Trophoblast cell (in vitro differentiated cells and primary cell): ENCODE results near the gene CHMP4B.
"Not testable (repeated sequence)": the region's sequence is repeated elsewhere in the genome, so short reads cannot be mapped to it uniquely, and the experiment has no call there.

Source experiments
- DNase-seq, 2 donors: peaks; one replicate each; pipeline ENCODE4 v3.0.0-alpha.2; 2016
- H2AFZ ChIP-seq: 2 replicates; pipeline ENCODE4 v1.6.1; 2013; ENCODE audit warnings: low read length, moderate library complexity, mild to moderate bottlenecking; ENCODE audit not compliant: insufficient read depth, poor library complexity
- H2AK5ac ChIP-seq: 2 replicates; pipeline ENCODE4 v1.6.1; 2013; ENCODE audit warnings: mild to moderate bottlenecking, low read length
- H2BK120ac ChIP-seq: 2 replicates; pipeline ENCODE4 v1.6.1; 2013; ENCODE audit warnings: low read length, mild to moderate bottlenecking, moderate library complexity; ENCODE audit not compliant: insufficient read depth, poor library complexity
- H2BK12ac ChIP-seq: 2 replicates; pipeline ENCODE4 v1.6.1; 2013; ENCODE audit warnings: mild to moderate bottlenecking, low read length, moderate library complexity
- H2BK5ac ChIP-seq: 2 replicates; pipeline ENCODE4 v1.6.1; 2013; ENCODE audit warnings: low read length, low read depth, moderate library complexity, mild to moderate bottlenecking; ENCODE audit not compliant: poor library complexity
- H3K14ac ChIP-seq: 2 replicates; pipeline ENCODE4 v1.6.1; 2013; ENCODE audit warnings: mild to moderate bottlenecking, low read length
- H3K18ac ChIP-seq: 2 replicates; pipeline ENCODE4 v1.6.1; 2013; ENCODE audit warnings: mild to moderate bottlenecking, low read length
- H3K23ac ChIP-seq: 2 replicates; pipeline ENCODE4 v1.6.1; 2013; ENCODE audit warnings: low read length
- H3K27ac ChIP-seq: 2 replicates; pipeline ENCODE4 v1.5.1; 2013; ENCODE audit warnings: low read depth, mild to moderate bottlenecking, inconsistent platforms, low read length, moderate library complexity
- H3K27me3 ChIP-seq: 2 replicates; pipeline ENCODE4 v1.6.1; 2013; ENCODE audit warnings: inconsistent platforms, mild to moderate bottlenecking, low read length, moderate library complexity; ENCODE audit not compliant: insufficient read depth
- H3K36me3 ChIP-seq, 2 experiments: 1 replicate in 1 of 2; 2 replicates in 1 of 2; pipeline ENCODE4 v1.6.1; 2013; ENCODE audit warnings: low read length in 2 of 2, mild to moderate bottlenecking in 2 of 2, moderate library complexity in 1 of 2; ENCODE audit not compliant: insufficient read depth in 2 of 2, control insufficient read depth in 1 of 2
- H3K4ac ChIP-seq: 2 replicates; pipeline ENCODE4 v1.6.1; 2013; ENCODE audit warnings: low read depth, mild to moderate bottlenecking, low read length, moderate library complexity
- H3K4me1 ChIP-seq, 2 experiments: 1 replicate in 1 of 2; 2 replicates in 1 of 2; pipeline ENCODE4 v1.6.1; 2013; ENCODE audit warnings: low read length in 2 of 2, mild to moderate bottlenecking in 2 of 2, moderate library complexity in 1 of 2; ENCODE audit not compliant: insufficient read depth in 2 of 2, control insufficient read depth in 1 of 2
- H3K4me2 ChIP-seq: 2 replicates; pipeline ENCODE4 v1.6.1; 2013; ENCODE audit warnings: inconsistent platforms, mild to moderate bottlenecking, low read length, moderate library complexity
- H3K4me3 ChIP-seq: 2 replicates; pipeline ENCODE4 v1.5.1; 2013; ENCODE audit warnings: mild to moderate bottlenecking, low read depth, low read length, inconsistent platforms
- H3K79me1 ChIP-seq: one replicate; pipeline ENCODE4 v1.6.1; 2013; ENCODE audit warnings: low read length
- H3K79me2 ChIP-seq: 2 replicates; pipeline ENCODE4 v1.6.1; 2013; ENCODE audit warnings: low read length, mild to moderate bottlenecking; ENCODE audit not compliant: control insufficient read depth, insufficient read depth, poor library complexity
- H3K9ac ChIP-seq: 2 replicates; pipeline ENCODE4 v1.6.1; 2013; ENCODE audit warnings: mild to moderate bottlenecking, low read length
- H3K9me3 ChIP-seq: 2 replicates; pipeline ENCODE4 v1.6.1; 2013; ENCODE audit warnings: low read depth, mild to moderate bottlenecking, control low read depth, inconsistent platforms, low read length; ENCODE audit not compliant: insufficient read depth
- H4K12ac ChIP-seq: 2 replicates; pipeline ENCODE4 v1.6.1; 2013; ENCODE audit warnings: low read depth, mild to moderate bottlenecking, low read length, moderate library complexity
- H4K8ac ChIP-seq: 2 replicates; pipeline ENCODE4 v1.6.1; 2013; ENCODE audit warnings: low read depth, mild to moderate bottlenecking, low read length, moderate library complexity
- H4K91ac ChIP-seq: one replicate; pipeline ENCODE4 v1.6.1; 2013; ENCODE audit warnings: low read depth, mild to moderate bottlenecking, low read length, moderate library complexity
- WGBS: extraction: QIAGEN DNeasy Blood & Tissue Kit; methylation state at CpG from one replicate; pipeline ENCODE4 v1.1.7; 2013; ENCODE audit warnings: missing lambda C conversion rate; ENCODE audit not compliant: insufficient read length, insufficient coverage; ENCODE audit errors: extremely low coverage; 5-methylcytosine and 5-hydroxymethylcytosine counted together

CHMP4B gene

GRCh38 chr20:33791540-33791939 is 19.6 kb upstream of the CHMP4B start:
- no CpG with 5 or more reads among the region's 9 CpGs for WGBS
- H3K9ac ChIP-seq: no peak overlapping the region
- H2BK5ac ChIP-seq: no peak overlapping the region

GRCh38 chr20:33791959-33792597 is 19.1 kb upstream of the CHMP4B start:
- Histone ChIP-seq H3K79me2 (peaks cover 3% of the 10 kb centered on the region), H3K27ac (no peak overlapping the region), H3K23ac (no peak overlapping the region), H2BK12ac (peak overlapping the region; percentile 7), H3K36me3 (no peaks in the 10 kb centered on the region), H3K9me3 (no peaks in the 10 kb centered on the region), H2AFZ (no peak overlapping the region), H3K18ac (no peak overlapping the region), H3K4me1 (peaks cover 39 to 41% of the 10 kb centered on the region in 2 experiments), H3K4ac (no peak overlapping the region), H2BK120ac (no peak overlapping the region), H2BK5ac (no peak overlapping the region), H4K12ac (no peak overlapping the region), H3K79me1 (peaks cover 27% of the 10 kb centered on the region), H3K9ac (no peak overlapping the region), H3K4me3 (no peak overlapping the region), H3K4me2 (no peak overlapping the region), H3K27me3 (no peaks in the 10 kb centered on the region), H4K91ac (no peak overlapping the region), H2AK5ac (no peak overlapping the region), H4K8ac (no peak overlapping the region), H3K14ac (no peak overlapping the region)
- peak in 1 of 2 donors; percentile 59 for DNase-seq
- WGBS: no CpG with 5 or more reads among the region's 13 CpGs

More at GRCh38 chr20:33791540-33791939, 19.6 kb upstream of the CHMP4B start:
- no peak overlapping the region for H4K8ac ChIP-seq
- H3K79me1 ChIP-seq: peaks cover 27% of the 10 kb centered on the region
- H2BK120ac ChIP-seq: no peak overlapping the region
- peaks cover 37 to 38% of the 10 kb centered on the region in 2 experiments for H3K4me1 ChIP-seq
- no peak overlapping the region for H3K4me3 ChIP-seq
- H2AFZ ChIP-seq: no peak overlapping the region
- H3K4me2 ChIP-seq: no peak overlapping the region
- H3K27ac ChIP-seq: no peak overlapping the region
- no peak overlapping the region for H3K14ac ChIP-seq
- no peak overlapping the region for H3K4ac ChIP-seq
- no peak overlapping the region for H3K18ac ChIP-seq
- no peak for DNase-seq
- H3K9me3 ChIP-seq: no peaks in the 10 kb centered on the region
- no peak overlapping the region for H3K23ac ChIP-seq
- no peaks in the 10 kb centered on the region for H3K36me3 ChIP-seq
- no peak overlapping the region for H4K12ac ChIP-seq
- peak overlapping the region; percentile 45 for H4K91ac ChIP-seq
- H3K79me2 ChIP-seq: peaks cover 3% of the 10 kb centered on the region
- no peaks in the 10 kb centered on the region for H3K27me3 ChIP-seq
- H2BK12ac ChIP-seq: peak overlapping the region; percentile 5
- no peak overlapping the region for H2AK5ac ChIP-seq

GRCh38 chr20:33792598-33792989 is 18.6 kb upstream of the CHMP4B start:
- H3K23ac ChIP-seq, H3K36me3 ChIP-seq, H3K14ac ChIP-seq, H4K12ac ChIP-seq, H3K9me3 ChIP-seq, H2BK12ac ChIP-seq, H3K79me2 ChIP-seq, H2AK5ac ChIP-seq, DNase-seq, H3K18ac ChIP-seq, H3K9ac ChIP-seq, H2BK120ac ChIP-seq, H3K4me2 ChIP-seq, H2BK5ac ChIP-seq, H4K8ac ChIP-seq, H3K4me3 ChIP-seq, H2AFZ ChIP-seq, H3K4ac ChIP-seq, H4K91ac ChIP-seq, H3K27me3 ChIP-seq: not testable (repeated sequence)
- peaks cover 24% of the 10 kb centered on the region for H3K79me1 ChIP-seq
- peaks cover 38 to 41% of the 10 kb centered on the region in 2 experiments for H3K4me1 ChIP-seq
- WGBS: no CpG with 5 or more reads among the region's 3 CpGs
- peak overlapping the region; percentile 15 for H3K27ac ChIP-seq

GRCh38 chr20:33793011-33793931 is 17.9 kb upstream of the CHMP4B start:
- peaks cover 20% of the 10 kb centered on the region for H3K79me1 ChIP-seq
- no peak overlapping the region for H2BK5ac ChIP-seq
- H3K4me3 ChIP-seq: no peak overlapping the region
- no peak overlapping the region for H3K4ac ChIP-seq
- H3K27me3 ChIP-seq: no peaks in the 10 kb centered on the region
- no peak overlapping the region for H3K23ac ChIP-seq
- H3K79me2 ChIP-seq: peaks cover 3% of the 10 kb centered on the region
- no peak overlapping the region for H2BK12ac ChIP-seq
- no peak overlapping the region for H4K12ac ChIP-seq
- H3K4me1 ChIP-seq: peaks cover 35 to 37% of the 10 kb centered on the region in 2 experiments
- no peaks in the 10 kb centered on the region for H3K9me3 ChIP-seq
- no peak overlapping the region for H3K18ac ChIP-seq
- WGBS: no CpG with 5 or more reads among the region's 21 CpGs
- no peak overlapping the region for H2BK120ac ChIP-seq
- H3K36me3 ChIP-seq: no peaks in the 10 kb centered on the region
- H2AFZ ChIP-seq: no peak overlapping the region
- H4K8ac ChIP-seq: no peak overlapping the region
- DNase-seq: no peak
- peak overlapping the region; percentile 29 for H4K91ac ChIP-seq
- peak overlapping the region; percentile 46 for H3K27ac ChIP-seq
- peak overlapping the region; percentile 7 for H3K4me2 ChIP-seq
- H2AK5ac ChIP-seq: no peak overlapping the region
- H3K14ac ChIP-seq: peak overlapping the region; percentile 4
- H3K9ac ChIP-seq: no peak overlapping the region
